ENCODE results near the gene CCDC127.

CCDC127 gene

GRCh38 chr5:157126-157715 is 60.7 kb downstream of the CCDC127 start:
- no peak for DNase-seq (ENCODE audit: low read depth)

- no peak for DNase-seq (ENCODE audit: low read depth)
Observed at GRCh38 chr5:156411-157072, 61.4 kb downstream of the CCDC127 start.

- no peak for DNase-seq (ENCODE audit: low read depth)
Observed at GRCh38 chr5:155651-156410, 62.1 kb downstream of the CCDC127 start.

- no peak for DNase-seq (ENCODE audit: low read depth)
Observed at GRCh38 chr5:154826-155225, 63.1 kb downstream of the CCDC127 start.

GRCh38 chr5:154236-154635 is 63.7 kb downstream of the CCDC127 start:
- DNase-seq (ENCODE audit: low read depth): no peak

GRCh38 chr5:153256-153655 is 64.7 kb downstream of the CCDC127 start:
- no peak for DNase-seq (ENCODE audit: low read depth)

- no peak for DNase-seq (ENCODE audit: low read depth)
Observed at GRCh38 chr5:152077-152476, 65.9 kb downstream of the CCDC127 start.

GRCh38 chr5:150746-151145 is 67.2 kb downstream of the CCDC127 start:
- DNase-seq (ENCODE audit: low read depth): no peak

- no peak for DNase-seq (ENCODE audit: low read depth)
Observed at GRCh38 chr5:149745-150485, 68.0 kb downstream of the CCDC127 start.

- DNase-seq (ENCODE audit: low read depth): no peak
Observed at GRCh38 chr5:147751-148150, 70.2 kb downstream of the CCDC127 start.
